GM13976 (cell line): ENCODE measurements around the gene PSMG4.

ENCODE experiments used
- DNase-seq: peaks from one replicate; pipeline ENCODE4 v3.0.0; 2012; ENCODE audit warnings: low spot score
- CTCF ChIP-seq: IDR thresholded peaks from 2 replicates; pipeline ENCODE4 v1.5.1; 2012; ENCODE audit warnings: borderline replicate concordance, mild to moderate bottlenecking; ENCODE audit not compliant: insufficient read depth; ENCODE audit errors: extremely low read depth, missing control alignments, control extremely low read depth
- in situ Hi-C: fragments of 300-500 bp; cut with MboI; formaldehyde crosslinking; loops from one replicate; pipeline ENCODE4 v1.12.0; 2022; ENCODE audit warnings: low sequenced_read_pairs, mixed read lengths, inconsistent platforms; ENCODE audit not compliant: unreplicated experiment

Gene PSMG4

DNA sequence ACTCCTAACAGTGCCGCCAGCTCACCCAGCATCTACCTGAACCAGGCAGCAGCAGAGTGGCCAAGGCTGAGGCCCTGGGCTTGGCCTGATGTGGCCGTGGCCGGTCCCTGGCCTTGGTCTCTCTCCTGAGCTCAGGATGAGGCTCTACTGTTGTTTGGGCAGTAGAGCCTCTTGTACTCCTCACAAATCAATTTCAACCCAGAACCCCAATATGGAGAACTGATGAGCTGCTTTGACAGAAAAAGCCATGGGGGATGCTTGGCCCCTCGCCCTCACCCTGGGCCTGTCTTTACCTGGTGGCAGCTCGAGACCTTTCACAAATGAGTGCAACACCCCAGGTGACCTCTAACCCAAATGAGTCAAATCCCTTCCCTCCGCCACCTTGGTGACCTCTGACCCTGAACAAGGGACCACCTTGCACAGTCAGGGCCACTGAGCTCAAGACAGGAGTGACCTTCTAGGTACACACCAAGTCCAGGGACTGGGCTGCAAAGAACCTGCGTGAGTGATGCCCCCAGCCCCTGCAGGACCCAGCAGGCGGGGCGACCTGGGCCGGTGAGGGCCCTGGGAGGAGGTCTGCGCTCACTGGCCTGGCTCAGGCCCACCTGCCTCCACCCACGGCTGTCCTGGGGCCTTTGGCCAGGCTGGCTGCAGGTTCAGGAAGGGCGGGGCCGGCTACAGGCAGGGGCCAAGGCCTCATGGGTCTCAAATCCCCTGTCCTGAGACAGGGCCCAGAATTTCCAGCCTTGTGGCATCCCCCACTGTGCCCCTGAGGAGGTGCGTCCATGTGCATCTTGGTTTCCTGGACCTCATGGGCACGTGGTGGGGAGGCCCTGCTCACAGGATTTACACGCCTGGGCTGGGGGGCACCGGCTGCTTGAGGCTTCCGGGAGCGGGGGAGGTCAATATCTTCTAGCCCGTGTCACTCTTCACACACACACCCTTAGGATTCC lies 30.2 kb downstream of the PSMG4 start:
- in situ Hi-C loops: loop anchor here (25.0 kb wide), 2 partner anchors 173 to 698 kb away; partner anchors contain the start of gene SLC22A23
- no peak for DNase-seq
- TF ChIP-seq CTCF: no peak

- in situ Hi-C loops: loop anchor here (25.0 kb wide), 2 partner anchors 173 to 698 kb away; partner anchors contain the start of gene SLC22A23
- no peak for DNase-seq
- TF ChIP-seq CTCF: no peak
Observed at GRCh38 chr6:3289664-3290055, 30.9 kb downstream of the PSMG4 start.

- in situ Hi-C loops: loop anchor here (25.0 kb wide), 2 partner anchors 172 to 697 kb away; partner anchors contain the start of gene SLC22A23
- TF ChIP-seq CTCF: no peak
- DNase-seq: no peak
Observed at GRCh38 chr6:3290149-3290930, 31.6 kb downstream of the PSMG4 start.

GRCh38 chr6:3290931-3291211 lies 32.1 kb downstream of the PSMG4 start:
- in situ Hi-C loops: loop anchor here (25.0 kb wide), 2 partner anchors 171 to 696 kb away; partner anchors contain the start of gene SLC22A23
- TF ChIP-seq CTCF: no peak
- no peak for DNase-seq

GRCh38 chr6:3291346-3291745 lies 32.6 kb downstream of the PSMG4 start:
- TF ChIP-seq CTCF: no peak
- DNase-seq: no peak
- in situ Hi-C loops: loop anchor here (25.0 kb wide), 2 partner anchors 171 to 696 kb away; partner anchors contain the start of gene SLC22A23

- in situ Hi-C loops: loop anchor here (25.0 kb wide), 2 partner anchors 170 to 695 kb away; partner anchors contain the start of gene SLC22A23
- no peak for DNase-seq
Observed at GRCh38 chr6:3291987-3292386, 33.2 kb downstream of the PSMG4 start.

More at GRCh38 chr6:3291987-3292386, 33.2 kb downstream of the PSMG4 start:
- TF ChIP-seq CTCF: no peak
